Dermis microvascular lymphatic vessel endothelial cell (primary cell): ENCODE data around the gene LINC00305. TPM values are rescaled to one million over a fixed set of nuclear protein-coding genes. Genes with fewer than 3 reads are reported as not detected.

Experiments
- DNase-seq, 2 donors: peaks; one replicate each; pipeline versions ENCODE4 v3.0.0 to v3.0.0-alpha.2; 2010; ENCODE audit warnings: low read depth in 2 of 2
- total RNA-seq: library from RNA; depleted of rRNA; stranded (reverse); fragments of >200 nt; gene quantifications from 2 replicates; pipeline ENCODE4 v1.2.1, GENCODE V29; 2014

The LINC00305 gene
- not detected in 2 replicates for total RNA-seq

- DNase-seq = no peak
Observed at GRCh38 chr18:64148988-64149387, at the start of gene LINC00305. Gene LINC00305 (minus strand): TSS chr18:64149088.

GRCh38 chr18:64191069-64191468, 42.2 kb upstream of the LINC00305 start:
- DNase-seq = no peak

- DNase-seq = no peak
Observed at GRCh38 chr18:64185987-64186386, 37.1 kb upstream of the LINC00305 start.

- no peak for DNase-seq
Observed at GRCh38 chr18:64183665-64184064, 34.8 kb upstream of the LINC00305 start.

- DNase-seq = no peak
Observed at GRCh38 chr18:64180617-64181016, 31.7 kb upstream of the LINC00305 start.

GRCh38 chr18:64180171-64180570, 31.3 kb upstream of the LINC00305 start:
- no peak for DNase-seq

GRCh38 chr18:64179556-64180080, 30.7 kb upstream of the LINC00305 start:
- no peak for DNase-seq

GRCh38 chr18:64178860-64179259, 30.0 kb upstream of the LINC00305 start:
- no peak for DNase-seq

GRCh38 chr18:64175432-64175831, 26.5 kb upstream of the LINC00305 start:
- no peak for DNase-seq

GRCh38 chr18:64171576-64171975, 22.7 kb upstream of the LINC00305 start:
- no peak for DNase-seq

- DNase-seq = no peak
Observed at GRCh38 chr18:64167408-64167925, 18.6 kb upstream of the LINC00305 start.

- DNase-seq = no peak
Observed at GRCh38 chr18:64165906-64166305, 17.0 kb upstream of the LINC00305 start.

GRCh38 chr18:64164883-64165282, 16.0 kb upstream of the LINC00305 start:
- DNase-seq = no peak

- no peak for DNase-seq
Observed at GRCh38 chr18:64149916-64150438, 1.1 kb upstream of the LINC00305 start.

GRCh38 chr18:64142904-64143303, 6.0 kb downstream of the LINC00305 start:
- DNase-seq = no peak

- no peak for DNase-seq
Observed at GRCh38 chr18:64137914-64138313, 11.0 kb downstream of the LINC00305 start.

- DNase-seq = no peak
Observed at GRCh38 chr18:64134044-64134747, 14.7 kb downstream of the LINC00305 start.

- DNase-seq = no peak
Observed at GRCh38 chr18:64132871-64133270, 16.0 kb downstream of the LINC00305 start.

GRCh38 chr18:64131314-64131713, 17.6 kb downstream of the LINC00305 start:
- no peak for DNase-seq

GRCh38 chr18:64127172-64127571, 21.7 kb downstream of the LINC00305 start:
- no peak for DNase-seq

- peak in 1 of 2 donors; percentile 15 for DNase-seq
Observed at GRCh38 chr18:64119916-64120315, 29.0 kb downstream of the LINC00305 start.

GRCh38 chr18:64118406-64118805, 30.5 kb downstream of the LINC00305 start:
- DNase-seq = no peak

- no peak for DNase-seq
Observed at GRCh38 chr18:64116571-64117175, 32.2 kb downstream of the LINC00305 start.
